B cell (primary cell): ENCODE measurements around the gene PES1. TPM values are rescaled to one million over a fixed set of nuclear protein-coding genes. Genes with fewer than 3 reads are reported as not detected.

Source experiments
- ATAC-seq: fragments of 200-7000 bp; cut with Tn5 transposase; one replicate; pipeline ENCODE4 v1.10.0; 2021; ENCODE audit warnings: low read depth, mild to moderate bottlenecking, moderate number of reproducible peaks, moderate library complexity
- CTCF ChIA-PET: fragments of 350-600 bp; sonication (Branson Sonifier 250); formaldehyde crosslinking; loops from one replicate; lab custom pipeline; 2021; ENCODE audit warnings: antibody characterized with exemption, inconsistent platforms; lab: Charles Lee
- POLR2A ChIA-PET: fragments of 350-600 bp; sonication (Branson Sonifier 250); formaldehyde crosslinking; loops from one replicate; lab custom pipeline; 2021; ENCODE audit warnings: antibody characterized with exemption; lab: Charles Lee
- DNase-seq: peaks from one replicate; pipeline ENCODE4 v3.0.0; 2013
- H2AFZ ChIP-seq: 2 replicates; pipeline ENCODE4 v1.6.1; 2012; ENCODE audit warnings: mild to moderate bottlenecking, low read depth, low read length; ENCODE audit not compliant: insufficient read depth, poor library complexity, severe bottlenecking
- H3K27ac ChIP-seq, 2 donors: 1 replicate in 1 of 2; 2 replicates in 1 of 2; pipeline ENCODE4 v1.5.1; 2012 to 2013; ENCODE audit warnings: low read length in 2 of 2, mild to moderate bottlenecking in 2 of 2, moderate library complexity in 1 of 2
- H3K27me3 ChIP-seq, 4 experiments: fragments of 200-600 bp in 1 of 4; sonication (generic) in 1 of 4; replicated peaks in 1 of 4; 1 replicate in 2 of 4; 2 replicates in 2 of 4; pipeline versions ENCODE4 v1.6.1 to v1.7.0; 2013 to 2016; ENCODE audit warnings: low read length in 3 of 4, mild to moderate bottlenecking in 2 of 4, mixed read lengths in 1 of 4, moderate library complexity in 1 of 4; ENCODE audit not compliant: insufficient read depth in 4 of 4, control insufficient read depth in 3 of 4; ENCODE audit errors: control extremely low read depth in 1 of 4
- H3K36me3 ChIP-seq, 2 experiments: replicated peaks in 1 of 2; 1 replicate in 1 of 2; 2 replicates in 1 of 2; pipeline versions ENCODE4 v1.6.1 to v1.7.1; 2013; ENCODE audit warnings: low read length in 1 of 2; ENCODE audit not compliant: insufficient read depth in 2 of 2, control insufficient read depth in 1 of 2; ENCODE audit errors: control extremely low read depth in 1 of 2, extremely low read depth in 1 of 2
- H3K4me1 ChIP-seq, 2 donors: fragments of 200-600 bp in 1 of 2; sonication (generic) in 1 of 2; 1 replicate in 1 of 2; 2 replicates in 1 of 2; pipeline versions ENCODE4 v1.5.1 to v1.6.1; 2013 to 2017; ENCODE audit warnings: low read length in 2 of 2; ENCODE audit not compliant: control insufficient read depth in 2 of 2, insufficient read depth in 2 of 2
- H3K4me2 ChIP-seq: replicated peaks from 2 replicates; pipeline ENCODE3; 2012; ENCODE audit warnings: mild to moderate bottlenecking, low read depth, low read length; ENCODE audit not compliant: poor library complexity, severe bottlenecking
- H3K4me3 ChIP-seq, 5 experiments: fragments of 200-600 bp in 1 of 5; sonication (generic) in 1 of 5; 1 replicate in 3 of 5; 2 replicates in 2 of 5; pipeline versions ENCODE4 v1.5.1 to v1.7.0; 2011 to 2016; ENCODE audit warnings: low read length in 4 of 5, mild to moderate bottlenecking in 4 of 5, low read depth in 2 of 5, control low read depth in 1 of 5, moderate library complexity in 1 of 5; ENCODE audit not compliant: insufficient read depth in 1 of 5; ENCODE audit errors: control extremely low read depth in 1 of 5, extremely low read depth in 1 of 5
- H3K79me2 ChIP-seq: fragments of 200-600 bp; sonication (generic); one replicate; pipeline ENCODE4 v1.6.0; 2016; ENCODE audit warnings: low read length; ENCODE audit not compliant: control insufficient read depth, insufficient read depth
- H3K9ac ChIP-seq: fragments of 200-600 bp; sonication (generic); 2 replicates; pipeline ENCODE4 v1.6.1; 2017; ENCODE audit warnings: mild to moderate bottlenecking, low read length, moderate library complexity
- H3K9me3 ChIP-seq, 3 donors: one replicate each; pipeline versions ENCODE4 v1.6.1 to v1.7.1; 2013; ENCODE audit warnings: low read length in 2 of 3; ENCODE audit not compliant: control insufficient read depth in 2 of 3, insufficient read depth in 1 of 3; ENCODE audit errors: control extremely low read depth in 1 of 3
- H4K20me1 ChIP-seq: 2 replicates; pipeline ENCODE4 v1.6.0; 2012; ENCODE audit warnings: mild to moderate bottlenecking, low read length; ENCODE audit not compliant: insufficient read depth, control insufficient read depth, poor library complexity, severe bottlenecking
- H3K27ac Mint-ChIP-seq: one replicate; pipeline ENCODE4 v1.8.0; 2021; ENCODE audit warnings: mixed read lengths
- H3K27me3 Mint-ChIP-seq: one replicate; pipeline ENCODE4 v1.8.0; 2021; ENCODE audit warnings: mixed read lengths
- H3K4me1 Mint-ChIP-seq: one replicate; pipeline ENCODE4 v1.8.0; 2021; ENCODE audit warnings: mixed read lengths
- H3K4me3 Mint-ChIP-seq: one replicate; pipeline ENCODE4 v1.8.0; 2021; ENCODE audit warnings: mixed read lengths
- H3K9me3 Mint-ChIP-seq: one replicate; pipeline ENCODE4 v1.8.0; 2022; ENCODE audit warnings: mixed read lengths; ENCODE audit not compliant: insufficient read depth
- EZH2 ChIP-seq: IDR thresholded peaks from 2 replicates; pipeline ENCODE4 v1.6.1; 2012; ENCODE audit warnings: borderline replicate concordance, low read depth, mild to moderate bottlenecking, moderate library complexity, low read length; ENCODE audit not compliant: insufficient read depth, poor library complexity, severe bottlenecking
- WGBS: methylation state at CpG from one replicate; pipeline ENCODE4 v1.1.5; 2013; ENCODE audit warnings: missing lambda C conversion rate; ENCODE audit not compliant: insufficient coverage; 5-methylcytosine and 5-hydroxymethylcytosine counted together
- intact Hi-C: fragments of 100-400 bp; cut with micrococcal nuclease; formaldehyde crosslinking; loops from one replicate; pipeline ENCODE4 v1.10.0; 2022
- polyA plus RNA-seq: library from polyadenylated mRNA; depleted of rRNA; stranded (reverse); fragments of >200 nt; gene quantifications from 2 replicates; pipeline ENCODE4 v1.2.3, GENCODE V29; 2012
- total RNA-seq, 2 donors: library from RNA; stranded (reverse); fragments of 120-200 nt in 1 of 2; gene quantifications; 1 replicate in 1 of 2; 2 replicates in 1 of 2; pipeline versions ENCODE4 v1.2.3 to v1.2.4, GENCODE V29; 2013 to 2022
- TF ChIP-seq, protein P1 (sequence below): fragments of 200-600 bp; IDR thresholded peaks from one replicate; pipeline ENCODE4 v1.8.0; 2022; ENCODE audit warnings: antibody characterized with exemption, mild to moderate bottlenecking

Gene PES1
- total and polyA plus RNA-seq, 2 donors (not counting 1 experiment from before 2014, with no cell fraction given), result 38.1 to 75.2 TPM

DNA sequence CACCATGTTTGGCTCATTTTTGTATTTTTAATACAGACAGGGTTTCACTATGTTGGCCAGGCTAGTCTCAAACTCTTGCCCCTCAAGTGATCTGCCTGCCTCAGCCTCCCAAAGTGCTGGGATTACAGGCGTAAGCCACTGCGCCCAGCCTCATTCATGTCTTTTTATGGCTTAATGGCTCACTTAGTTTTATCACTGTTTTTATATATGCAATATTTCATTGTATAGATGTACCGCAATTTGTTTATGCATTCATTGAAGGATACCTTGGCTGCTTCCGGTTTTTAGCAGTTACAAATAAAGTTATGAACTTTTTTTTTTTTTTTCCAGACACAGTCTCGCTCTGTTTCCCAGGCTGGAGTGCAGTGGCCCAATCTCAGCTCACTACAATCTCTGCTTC, 9.8 kb upstream of the PES1 start:
- no peaks in the 10 kb centered on the region for H3K27me3 ChIP-seq
- no peaks in the 10 kb centered on the region for H3K79me2 ChIP-seq
- TF ChIP-seq EZH2, result no peak
- TF ChIP-seq, protein P1, sequence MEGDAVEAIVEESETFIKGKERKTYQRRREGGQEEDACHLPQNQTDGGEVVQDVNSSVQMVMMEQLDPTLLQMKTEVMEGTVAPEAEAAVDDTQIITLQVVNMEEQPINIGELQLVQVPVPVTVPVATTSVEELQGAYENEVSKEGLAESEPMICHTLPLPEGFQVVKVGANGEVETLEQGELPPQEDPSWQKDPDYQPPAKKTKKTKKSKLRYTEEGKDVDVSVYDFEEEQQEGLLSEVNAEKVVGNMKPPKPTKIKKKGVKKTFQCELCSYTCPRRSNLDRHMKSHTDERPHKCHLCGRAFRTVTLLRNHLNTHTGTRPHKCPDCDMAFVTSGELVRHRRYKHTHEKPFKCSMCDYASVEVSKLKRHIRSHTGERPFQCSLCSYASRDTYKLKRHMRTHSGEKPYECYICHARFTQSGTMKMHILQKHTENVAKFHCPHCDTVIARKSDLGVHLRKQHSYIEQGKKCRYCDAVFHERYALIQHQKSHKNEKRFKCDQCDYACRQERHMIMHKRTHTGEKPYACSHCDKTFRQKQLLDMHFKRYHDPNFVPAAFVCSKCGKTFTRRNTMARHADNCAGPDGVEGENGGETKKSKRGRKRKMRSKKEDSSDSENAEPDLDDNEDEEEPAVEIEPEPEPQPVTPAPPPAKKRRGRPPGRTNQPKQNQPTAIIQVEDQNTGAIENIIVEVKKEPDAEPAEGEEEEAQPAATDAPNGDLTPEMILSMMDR, result no peak
- H3K27ac Mint-ChIP-seq, result no peak overlapping the region
- no peak overlapping the region for H3K4me2 ChIP-seq
- WGBS, result 90% methylated on average over 2 of the region's 5 CpGs
- DNase-seq (no peak), ATAC-seq (no peak)
- no peaks in the 10 kb centered on the region for H4K20me1 ChIP-seq
- peaks cover 2% of the 10 kb centered on the region for H3K27me3 Mint-ChIP-seq
- H3K9me3 Mint-ChIP-seq, result no peaks in the 10 kb centered on the region
- CTCF ChIA-PET, result interaction anchor here (0.6 to 1.2 kb wide), 3 partner anchors 20 to 404 kb away, joined by 3 to 5 read pairs (median 4); no protein-coding TSS in a partner anchor
- no peak overlapping the region for H3K4me3 Mint-ChIP-seq
- no peak overlapping the region for H3K4me3 ChIP-seq
- H3K36me3 ChIP-seq, result no peaks in the 10 kb centered on the region
- H3K4me1 ChIP-seq, result peaks cover 9 to 11% of the 10 kb centered on the region in 2 donors
- POLR2A ChIA-PET, result interaction anchor here (0.6 kb wide), 1 partner anchor 14 kb away, joined by 9 read pairs; no protein-coding TSS in a partner anchor
- intact Hi-C loops, result no loop called here
- H3K9ac ChIP-seq, result no peak overlapping the region
- no peak overlapping the region for H3K27ac ChIP-seq
- H3K4me1 Mint-ChIP-seq, result peaks cover 9% of the 10 kb centered on the region
- H2AFZ ChIP-seq, result no peak overlapping the region
- H3K9me3 ChIP-seq, result no peaks in the 10 kb centered on the region

DNA sequence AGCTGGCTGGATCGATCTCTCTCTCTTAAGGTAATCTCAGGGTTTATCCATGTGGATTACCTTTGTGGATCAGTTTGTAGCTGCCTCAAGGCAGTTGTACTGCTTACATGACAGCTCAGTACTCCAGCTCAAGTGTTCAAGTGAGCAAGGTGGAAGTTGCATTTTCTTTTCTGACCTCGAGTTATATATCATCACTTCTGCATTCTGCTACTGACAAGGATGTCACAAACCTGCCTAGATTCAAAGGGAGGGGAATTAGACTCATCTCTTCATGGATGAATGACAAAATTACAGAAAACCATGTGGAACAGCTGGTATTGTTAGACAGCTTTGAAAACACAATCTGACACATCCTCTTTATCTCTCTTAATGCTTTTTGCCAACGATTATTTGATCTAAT, 9.2 kb upstream of the PES1 start:
- H3K9me3 ChIP-seq, result no peaks in the 10 kb centered on the region
- H3K4me1 Mint-ChIP-seq, result peaks cover 5% of the 10 kb centered on the region
- no peak for ATAC-seq

More for the DNA sequence above, 9.2 kb upstream of the PES1 start:
- no peak overlapping the region for H3K4me3 ChIP-seq
- CTCF ChIA-PET, result interaction anchor here (1.0 to 1.2 kb wide), 2 partner anchors 20 to 177 kb away, joined by 3 to 4 read pairs; no protein-coding TSS in a partner anchor
- Mint-ChIP-seq H3K9me3 (no peaks in the 10 kb centered on the region), H3K27me3 (peaks cover 2% of the 10 kb centered on the region), H3K4me3 (no peak overlapping the region), H3K27ac (no peak overlapping the region)
- H3K4me2 ChIP-seq, result no peak overlapping the region
- H4K20me1 ChIP-seq, result no peaks in the 10 kb centered on the region
- no peak overlapping the region for H3K27ac ChIP-seq
- no peak overlapping the region for H3K9ac ChIP-seq
- peaks cover 4 to 6% of the 10 kb centered on the region in 2 donors for H3K4me1 ChIP-seq
- no peaks in the 10 kb centered on the region for H3K36me3 ChIP-seq
- DNase-seq, result no peak
- H2AFZ ChIP-seq, result no peak overlapping the region
- 100% methylated on average over 1 of the region's 3 CpGs for WGBS
- intact Hi-C loops, result no loop called here
- no peaks in the 10 kb centered on the region for H3K27me3 ChIP-seq
- POLR2A ChIA-PET, result no interaction called here
- TF ChIP-seq, protein P1, result no peak
- TF ChIP-seq EZH2, result no peak
- H3K79me2 ChIP-seq, result no peaks in the 10 kb centered on the region
